CD4-positive, alpha-beta T cell treated with Interleukin-1 beta for 1 hour (primary cell): ENCODE data around the gene ZC3H8.
A peak's percentile ranks its signal among the peaks of the same experiment; 100 is the strongest.
"Not testable (repeated sequence)": the region's sequence is repeated elsewhere in the genome, so short reads cannot be mapped to it uniquely, and the experiment has no call there.

Experiments used
- DNase-seq, 2 donors: peaks; one replicate each; pipeline ENCODE4 v3.0.0-alpha.2; 2020 to 2022

ZC3H8 gene

DNA sequence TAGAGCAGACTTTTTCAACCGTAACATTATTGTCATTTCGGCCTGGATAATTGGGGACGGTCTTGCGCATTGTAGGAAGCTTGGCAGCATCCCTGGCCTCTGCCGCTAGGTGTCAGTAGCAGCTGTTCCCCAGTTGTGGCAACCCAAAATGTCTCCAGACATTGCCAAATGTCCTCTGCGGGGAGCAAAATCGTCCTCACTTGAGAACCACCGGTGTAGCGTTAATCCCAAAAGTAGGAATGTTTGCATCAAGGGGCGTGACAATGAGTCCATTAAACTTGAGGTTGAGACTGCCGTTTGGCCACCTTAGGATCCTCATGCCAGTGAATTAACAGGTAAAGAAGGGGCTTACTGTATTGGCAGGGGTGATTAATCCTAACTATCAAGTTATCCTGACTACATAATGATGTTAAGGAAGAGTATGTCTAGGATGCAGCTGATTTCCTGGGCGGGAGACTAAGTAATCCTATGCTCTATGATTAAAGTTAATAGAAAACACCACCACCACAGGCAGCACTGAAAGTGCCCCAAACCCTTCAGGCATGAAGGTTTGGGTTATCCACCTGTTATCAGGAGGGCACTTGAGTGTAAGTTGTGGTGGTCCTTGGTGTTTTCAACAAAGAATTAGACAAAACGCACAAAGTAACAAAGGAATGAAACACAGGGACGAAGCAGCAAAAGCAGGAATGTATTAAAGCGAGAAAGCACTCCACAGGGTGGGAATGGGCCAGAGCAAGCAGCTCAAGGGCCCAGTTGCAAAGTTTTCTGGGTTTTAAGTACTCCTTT is 4.9 kb upstream of the ZC3H8 start:
- DNase-seq = peak; percentile 82 to 86

DNA sequence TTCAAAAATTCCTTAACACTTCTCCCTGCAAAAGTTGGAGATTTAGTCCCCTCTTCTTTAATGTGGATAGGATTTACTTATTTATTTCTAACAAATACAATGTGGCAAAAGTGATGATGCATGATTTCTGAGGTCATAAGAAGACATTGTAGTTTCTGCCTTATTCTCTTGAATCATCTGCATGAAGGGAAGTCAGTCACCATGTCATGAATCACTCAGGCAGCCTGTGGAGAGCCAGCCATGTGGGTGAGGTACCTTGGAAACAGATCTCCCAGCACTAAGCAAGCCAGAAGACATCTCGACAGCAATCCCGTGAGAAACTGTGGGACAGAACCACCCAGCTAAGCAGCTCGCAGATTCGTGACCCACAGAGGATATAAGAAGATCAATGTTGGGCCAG is 2.7 kb upstream of the ZC3H8 start:
- no peak for DNase-seq

DNA sequence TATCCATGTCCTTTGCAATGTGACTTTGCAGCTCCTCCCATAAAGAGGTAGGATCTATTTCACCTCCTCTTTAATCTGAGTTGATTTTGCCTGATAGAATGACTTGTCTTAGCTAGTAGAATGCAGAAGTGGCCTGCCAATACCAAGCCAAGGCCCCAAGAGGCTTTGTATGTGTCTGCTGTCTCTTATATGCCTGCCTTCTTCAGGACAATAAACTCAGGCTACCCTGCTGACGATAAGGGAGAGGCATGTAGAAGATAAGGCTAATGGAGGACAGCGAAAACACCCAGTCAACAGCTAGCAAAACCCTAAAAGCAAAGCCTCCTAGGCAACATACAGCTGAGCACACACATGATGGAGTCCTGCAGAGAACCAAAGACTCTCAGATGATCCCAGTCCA is 1.8 kb upstream of the ZC3H8 start:
- DNase-seq = no peak

DNA sequence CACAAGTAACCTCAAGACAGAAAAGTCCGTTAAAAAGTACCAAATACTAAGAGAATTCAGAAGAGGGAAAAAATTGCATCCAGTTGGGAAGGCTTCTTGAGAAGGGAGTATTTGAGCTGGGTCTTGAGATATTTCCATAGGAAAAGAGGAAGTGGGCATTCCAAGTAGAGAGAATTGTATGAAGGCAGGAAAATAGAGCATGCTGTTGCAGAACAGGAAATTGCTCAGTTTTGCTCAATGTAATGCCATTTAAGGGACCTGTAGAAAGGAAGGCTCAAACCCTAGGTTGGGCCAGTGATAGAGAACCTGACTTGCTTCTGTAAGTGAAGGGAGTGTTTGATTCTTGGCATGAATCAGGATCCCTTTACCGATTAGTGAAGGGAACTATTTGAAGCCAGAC is 1.0 kb upstream of the ZC3H8 start:
- no peak for DNase-seq

DNA sequence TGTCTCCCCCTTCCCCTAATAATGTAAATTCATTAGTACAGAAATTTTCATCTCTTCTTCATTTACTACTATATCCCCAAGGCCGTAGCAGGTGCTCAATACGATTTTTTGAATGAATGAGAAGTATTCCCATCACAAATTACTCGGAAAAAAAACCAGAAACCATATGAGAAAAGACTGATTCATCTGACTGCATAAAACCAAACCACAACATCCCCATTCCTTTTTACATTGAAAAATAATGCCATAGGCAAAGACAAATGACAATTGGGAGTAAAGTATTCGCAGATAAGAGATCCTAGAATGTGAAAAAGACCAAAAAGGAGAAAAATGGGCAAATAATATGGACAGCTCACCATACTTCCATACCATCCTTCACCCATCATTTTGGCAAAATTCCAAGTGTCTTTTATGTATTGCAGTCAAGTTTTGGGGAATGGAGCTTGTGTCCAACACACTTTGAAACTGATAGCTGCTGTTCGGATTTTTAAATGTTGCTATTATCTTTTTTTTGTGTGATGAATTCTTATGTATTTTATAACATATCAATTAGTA is 1.5 kb downstream of the ZC3H8 start:
- DNase-seq = no peak

DNA sequence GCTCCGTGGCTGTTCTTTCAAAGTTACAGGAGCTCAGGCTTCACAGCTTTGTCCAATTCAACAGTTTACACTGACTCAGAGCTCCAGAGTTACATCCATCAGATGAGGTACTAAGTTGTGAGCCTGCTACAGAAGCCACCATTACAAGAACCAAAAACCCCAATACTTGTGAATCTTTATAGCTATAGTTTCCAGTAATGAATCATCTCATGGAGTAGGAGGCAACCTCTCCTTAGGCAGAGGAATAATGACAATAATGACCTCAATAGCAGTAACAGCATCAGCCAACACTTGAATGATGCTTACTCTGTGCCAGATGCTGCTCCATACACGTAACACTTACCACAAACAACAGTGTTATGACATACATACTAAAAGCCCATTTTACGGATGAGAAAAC is 3.6 kb downstream of the ZC3H8 start:
- DNase-seq = no peak

DNA sequence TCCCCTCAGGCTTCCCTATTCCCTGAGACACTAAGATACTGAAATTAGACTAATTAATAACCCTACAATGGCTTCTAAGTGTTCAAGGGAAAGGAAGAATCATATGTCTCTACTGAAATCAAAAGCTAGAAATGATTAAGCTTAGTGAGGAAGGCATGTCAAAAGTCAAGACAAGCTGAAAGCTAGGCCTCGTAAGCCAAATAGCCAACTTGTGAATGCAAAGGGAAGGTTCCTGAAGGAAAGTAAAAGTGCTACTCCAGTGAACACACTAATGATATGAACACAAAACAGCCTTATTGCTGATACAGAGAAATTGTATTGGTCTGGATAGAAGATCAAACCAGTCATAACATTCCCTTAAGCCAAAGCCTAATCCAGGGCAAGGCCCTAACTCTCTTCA is 10.0 kb downstream of the ZC3H8 start:
- no peak for DNase-seq

DNA sequence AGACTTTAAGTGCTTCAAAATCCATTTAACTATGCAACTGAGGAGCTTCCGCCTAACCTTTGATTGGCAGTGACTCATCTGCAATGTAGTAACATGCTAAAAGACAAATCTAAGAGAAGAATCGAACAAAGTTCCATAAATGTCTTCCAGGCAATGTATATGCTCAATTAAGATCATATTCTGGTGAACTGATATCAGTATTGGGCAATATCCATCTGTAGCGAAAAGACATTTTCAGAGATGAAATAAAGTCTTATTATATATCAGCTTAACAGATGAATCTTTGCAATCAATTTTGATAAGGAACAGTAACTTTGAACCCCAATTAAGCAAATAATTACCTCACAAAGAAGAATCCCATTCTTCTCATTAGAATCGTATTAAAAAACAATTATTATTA is 11.6 kb downstream of the ZC3H8 start:
- no peak for DNase-seq

DNA sequence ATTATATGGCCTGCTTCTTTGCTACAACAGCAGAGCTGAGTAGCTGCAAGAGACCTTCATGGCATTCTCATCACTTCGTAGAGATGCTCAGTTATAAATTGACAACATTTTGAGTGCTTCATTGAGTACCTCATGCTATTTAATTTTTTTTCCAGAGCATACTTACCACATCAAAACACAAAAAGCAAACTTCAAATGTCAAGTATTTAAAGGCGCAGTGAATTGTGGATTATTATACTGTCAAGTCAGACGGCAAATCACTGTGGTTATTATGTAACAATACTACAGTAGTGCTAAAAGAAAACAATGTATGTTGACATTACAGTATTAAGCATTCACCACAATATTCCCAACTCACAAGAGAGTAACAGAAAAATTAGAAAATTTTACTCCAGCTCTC is 12.5 kb downstream of the ZC3H8 start:
- no peak for DNase-seq

DNA sequence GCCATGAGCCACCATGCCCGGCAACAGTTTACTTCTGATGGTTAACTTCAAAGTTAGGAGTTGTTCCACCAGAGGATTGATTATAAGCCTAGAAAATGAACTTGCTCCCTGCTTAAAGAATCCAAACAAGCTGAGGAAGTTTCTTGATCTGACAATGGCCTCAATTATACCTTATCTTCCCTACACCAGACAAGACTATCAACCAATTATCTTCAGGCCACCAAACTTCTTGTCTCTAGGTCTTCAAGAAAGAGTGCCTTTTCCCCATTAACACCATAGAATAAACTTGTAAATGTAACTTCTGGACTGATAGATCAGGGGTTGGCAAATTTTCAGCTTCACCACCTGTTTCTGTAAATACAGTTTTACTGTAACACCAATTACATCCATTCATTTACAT is 15.0 kb downstream of the ZC3H8 start:
- DNase-seq = no peak

DNA sequence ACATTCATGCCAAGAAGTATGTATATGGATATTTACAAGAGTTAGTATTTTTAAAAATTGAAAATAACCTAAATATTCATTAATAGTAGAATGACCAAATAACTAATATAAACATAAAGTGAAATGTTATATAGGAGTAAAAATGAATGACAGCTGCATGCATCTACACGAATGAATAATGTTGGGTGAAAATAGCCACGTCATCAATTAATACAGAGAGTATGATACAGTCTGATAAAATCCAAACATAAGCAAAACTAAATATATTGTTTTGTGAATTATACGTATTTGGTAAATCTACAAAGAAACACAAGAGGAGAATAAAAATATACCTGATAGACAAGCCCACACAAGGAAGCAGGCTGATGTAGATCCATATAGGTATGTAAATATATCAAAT is 24.5 kb downstream of the ZC3H8 start:
- DNase-seq = no peak

DNA sequence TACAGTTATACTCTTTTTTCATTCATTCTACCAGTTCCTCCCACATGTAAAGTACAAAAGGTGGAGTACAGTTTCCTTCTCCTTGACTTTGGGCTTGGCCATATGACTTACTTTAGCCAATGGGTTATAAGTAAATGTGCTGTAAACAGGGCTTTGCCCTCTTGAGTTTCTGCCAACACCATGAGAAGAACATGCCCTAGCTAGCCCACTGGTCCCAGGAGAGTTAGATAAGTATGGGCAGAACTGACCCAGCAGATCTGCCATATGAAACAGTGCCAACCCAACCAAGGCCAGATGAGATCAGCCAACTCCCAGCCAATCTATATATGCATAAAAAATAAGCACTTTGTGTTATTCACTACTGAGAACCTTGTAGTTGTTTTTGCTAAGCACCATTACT is 25.5 kb downstream of the ZC3H8 start:
- DNase-seq = no peak

DNA sequence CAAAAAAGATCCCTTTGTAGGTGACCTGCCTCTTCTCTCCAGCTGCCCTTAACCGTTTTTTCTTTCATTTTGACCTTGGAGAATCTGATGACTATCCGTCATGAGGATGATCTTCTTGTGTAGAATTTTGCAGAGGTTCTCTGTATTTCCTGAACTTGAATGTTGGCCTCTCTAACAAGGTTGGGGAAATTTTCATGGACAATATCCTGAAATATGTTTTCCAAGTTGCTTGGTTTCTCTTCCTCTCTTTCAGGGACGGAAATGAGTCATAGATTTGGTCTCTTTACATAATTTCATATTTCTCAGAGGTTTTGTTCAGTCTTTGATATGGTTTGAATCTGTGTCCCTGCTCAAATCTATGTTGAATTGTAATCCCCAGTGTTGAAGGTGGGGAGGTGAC is 34.0 kb downstream of the ZC3H8 start:
- no peak for DNase-seq

DNA sequence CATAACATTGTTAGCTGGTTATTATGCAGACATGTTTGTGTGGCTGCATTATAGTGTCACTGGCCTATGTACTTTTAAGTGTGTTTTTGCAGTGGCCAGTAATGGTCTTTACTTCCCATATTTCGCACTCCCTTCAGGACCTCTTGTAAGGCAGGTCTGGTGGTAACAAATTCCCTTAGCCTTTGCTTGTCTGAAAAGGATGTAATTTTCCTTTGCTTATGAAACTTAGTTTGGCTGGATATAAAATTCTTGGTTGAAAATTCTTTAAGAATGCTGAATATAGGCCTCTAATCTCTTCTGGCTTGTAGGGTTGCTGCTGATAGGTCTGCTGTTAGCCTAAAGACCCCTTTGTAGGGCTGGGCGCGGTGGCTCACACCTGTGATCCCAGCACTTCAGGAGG is 34.7 kb downstream of the ZC3H8 start:
- no peak for DNase-seq

DNA sequence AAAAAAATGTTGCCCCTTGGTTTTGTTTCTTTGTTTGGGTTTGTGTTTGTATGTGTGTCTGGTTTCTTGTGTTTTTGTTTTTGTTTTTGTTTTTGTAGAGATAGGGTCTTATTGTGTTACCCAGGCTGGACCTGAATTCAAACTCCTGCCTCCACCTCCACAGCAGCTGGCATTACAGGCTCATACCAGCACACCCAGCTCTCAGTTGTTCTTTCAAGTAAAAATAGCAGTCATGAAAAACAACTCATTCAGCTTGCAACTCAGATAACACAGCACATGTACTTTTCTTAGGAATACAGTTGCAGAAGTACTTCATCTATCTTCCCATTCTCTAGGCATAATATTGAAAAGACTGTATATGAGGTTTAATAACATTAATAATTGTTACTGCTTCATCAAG is 37.0 kb downstream of the ZC3H8 start:
- no peak for DNase-seq

DNA sequence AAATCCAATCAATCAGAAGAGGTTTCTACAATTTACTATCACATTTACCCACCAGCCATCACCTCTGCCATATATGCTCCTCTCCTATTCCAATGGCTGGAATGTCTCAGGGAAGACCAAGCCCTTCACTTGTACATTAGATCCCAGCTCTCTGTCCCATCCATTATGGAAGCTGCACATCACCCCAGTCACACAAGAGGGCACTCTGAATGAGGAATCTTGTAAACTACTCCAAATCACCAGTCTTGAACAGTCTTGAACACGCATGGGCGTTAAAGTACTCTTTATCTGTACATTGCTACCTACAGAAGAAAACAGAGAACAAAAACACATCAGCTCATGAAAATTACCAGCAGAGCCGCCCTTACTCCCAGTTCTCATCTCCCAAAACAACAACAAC is 38.7 kb downstream of the ZC3H8 start:
- DNase-seq = no peak

DNA sequence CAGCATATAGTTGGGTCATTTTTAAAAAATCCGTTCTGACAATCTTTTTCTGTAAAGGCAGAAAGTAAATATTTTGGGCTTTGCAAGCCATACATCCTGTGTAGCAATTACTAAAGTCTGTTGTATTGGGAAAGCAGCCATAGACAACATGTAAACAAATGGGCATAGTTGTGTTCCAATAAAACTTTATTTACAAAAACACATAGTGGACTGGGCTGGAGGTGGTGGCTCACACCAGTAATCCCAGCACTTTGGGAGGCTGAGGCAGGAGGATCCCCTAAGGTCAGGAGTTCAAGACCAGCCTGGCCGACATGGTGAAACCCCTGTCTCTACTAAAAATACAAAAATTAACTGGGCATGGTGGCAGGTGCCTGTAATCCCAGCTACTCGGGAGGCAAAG is 46.9 kb downstream of the ZC3H8 start:
- not testable (repeated sequence) for DNase-seq

DNA sequence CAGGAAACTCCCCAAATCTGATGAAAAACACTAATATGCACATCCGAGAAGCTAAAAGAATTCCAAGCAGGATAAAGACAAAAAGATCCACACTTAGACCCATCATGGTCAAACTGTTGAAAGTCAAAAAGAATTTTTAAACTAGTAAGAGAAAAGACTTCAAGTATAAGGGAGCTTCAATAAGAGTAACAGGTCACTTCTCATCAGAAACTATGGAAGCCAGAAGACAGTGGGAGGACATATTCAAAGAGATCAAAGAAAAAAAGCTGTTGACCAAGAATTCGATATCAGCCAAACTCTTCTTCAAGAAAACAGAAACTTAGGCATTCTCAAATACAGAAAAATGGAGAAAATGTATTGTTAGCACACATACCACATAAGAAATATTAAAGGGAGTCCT is 50.4 kb downstream of the ZC3H8 start:
- no peak for DNase-seq

DNA sequence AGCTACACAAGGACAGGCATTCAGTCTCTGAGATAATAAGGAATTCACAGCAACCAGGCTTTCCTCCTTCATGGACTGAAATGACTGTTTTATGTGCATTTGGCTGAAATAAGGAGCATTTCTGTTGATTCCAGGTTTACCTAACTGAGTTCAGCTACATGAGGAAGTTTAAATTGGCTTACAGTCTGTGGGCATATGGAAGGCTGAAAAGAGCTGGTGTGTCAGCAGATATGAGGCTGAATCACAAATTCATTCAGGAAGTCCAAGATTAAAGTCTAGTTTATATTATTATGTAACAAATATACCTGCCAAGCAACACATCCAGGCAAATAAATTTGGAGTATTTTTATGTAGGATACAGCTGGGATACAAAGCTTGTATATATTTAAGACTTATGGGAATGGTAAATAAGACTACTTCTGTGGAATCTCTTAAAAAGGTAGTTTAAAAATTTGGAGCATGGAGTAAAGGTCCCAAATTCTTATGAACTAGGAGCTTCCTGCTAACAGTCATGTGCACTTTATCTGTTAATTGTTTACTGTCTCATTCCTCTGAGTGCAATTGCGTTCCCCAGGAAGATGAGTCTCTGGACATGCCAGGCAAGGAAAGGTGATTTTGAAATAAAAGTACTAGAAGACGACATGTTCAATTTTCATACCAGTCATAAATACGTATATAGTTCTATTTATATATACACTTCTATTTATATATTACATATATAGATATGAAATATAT is 53.0 kb downstream of the ZC3H8 start:
- no peak for DNase-seq

DNA sequence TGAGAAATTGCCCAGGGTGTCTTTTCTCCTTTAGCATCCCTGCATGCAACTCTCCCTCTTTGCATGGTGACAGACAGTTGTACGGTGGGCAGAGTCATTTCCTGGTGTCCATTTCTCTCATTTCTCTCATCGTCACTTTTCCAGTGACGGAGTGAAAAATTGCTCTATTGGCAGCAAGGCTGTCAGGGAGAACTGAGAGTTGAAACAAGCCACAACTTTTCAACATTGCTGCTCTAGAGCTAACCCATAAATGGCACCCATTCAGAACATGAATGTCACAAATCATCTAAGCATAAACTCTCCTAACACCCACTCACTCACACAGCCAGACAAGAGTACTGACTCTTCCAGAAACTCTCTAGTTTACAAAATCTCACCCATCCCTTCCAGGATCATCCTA is 55.7 kb downstream of the ZC3H8 start:
- no peak for DNase-seq

DNA sequence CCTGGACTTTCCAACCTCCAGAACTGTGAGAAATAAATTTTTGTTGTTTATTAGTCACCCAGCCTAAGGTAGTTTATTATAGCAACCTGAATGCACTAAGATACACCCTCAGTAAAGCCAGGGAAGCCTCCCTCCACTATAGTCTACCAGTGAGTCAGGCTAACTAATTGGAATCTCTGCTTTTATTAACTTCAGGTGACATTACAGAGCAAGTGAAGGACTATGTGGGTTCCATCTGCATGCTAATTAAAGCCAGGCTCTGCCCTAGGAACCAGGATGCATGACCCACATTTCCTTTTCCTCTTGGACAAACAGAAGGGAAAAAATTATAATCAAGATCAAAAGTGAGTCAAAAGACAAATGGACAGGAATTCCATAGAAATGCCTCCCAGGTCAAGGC is 56.1 kb downstream of the ZC3H8 start:
- no peak for DNase-seq

DNA sequence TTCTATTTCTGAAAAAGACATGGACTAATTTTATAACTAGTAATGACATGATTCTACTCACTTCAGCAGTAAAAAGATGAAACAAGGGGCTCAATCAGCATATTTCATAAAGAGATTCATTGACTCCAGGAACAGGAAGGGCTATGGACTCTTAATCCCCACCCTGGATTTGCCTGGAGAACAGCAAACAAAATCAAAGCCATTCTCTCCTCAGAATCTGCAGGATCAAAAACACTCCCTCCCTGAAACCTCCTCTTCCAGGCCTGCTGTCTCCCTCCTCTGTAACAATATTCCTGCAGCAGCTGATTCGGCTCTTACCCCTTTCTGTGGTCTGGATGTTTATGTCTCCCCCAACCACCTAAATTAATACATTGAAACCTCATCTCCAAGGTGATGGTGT is 57.0 kb downstream of the ZC3H8 start:
- DNase-seq = no peak

DNA sequence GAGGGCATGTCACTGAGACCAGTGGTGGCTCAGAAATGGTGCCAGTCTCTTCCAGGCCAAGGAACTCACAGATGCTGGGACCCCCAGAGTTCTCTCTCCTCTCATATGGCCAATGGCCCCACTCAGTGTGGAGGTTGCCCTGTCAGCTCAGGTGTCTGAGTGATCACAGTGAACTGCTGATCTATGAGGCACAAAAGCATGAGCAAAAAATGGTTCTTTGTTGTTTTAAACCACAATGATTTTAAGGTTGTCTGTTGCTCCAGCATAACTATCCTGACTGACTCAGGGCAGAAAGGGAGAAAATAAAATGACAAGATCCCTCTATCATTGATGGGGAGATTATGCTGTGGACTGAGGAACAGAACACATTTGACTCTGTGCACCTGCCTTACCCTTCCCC is 58.9 kb downstream of the ZC3H8 start:
- DNase-seq = no peak

DNA sequence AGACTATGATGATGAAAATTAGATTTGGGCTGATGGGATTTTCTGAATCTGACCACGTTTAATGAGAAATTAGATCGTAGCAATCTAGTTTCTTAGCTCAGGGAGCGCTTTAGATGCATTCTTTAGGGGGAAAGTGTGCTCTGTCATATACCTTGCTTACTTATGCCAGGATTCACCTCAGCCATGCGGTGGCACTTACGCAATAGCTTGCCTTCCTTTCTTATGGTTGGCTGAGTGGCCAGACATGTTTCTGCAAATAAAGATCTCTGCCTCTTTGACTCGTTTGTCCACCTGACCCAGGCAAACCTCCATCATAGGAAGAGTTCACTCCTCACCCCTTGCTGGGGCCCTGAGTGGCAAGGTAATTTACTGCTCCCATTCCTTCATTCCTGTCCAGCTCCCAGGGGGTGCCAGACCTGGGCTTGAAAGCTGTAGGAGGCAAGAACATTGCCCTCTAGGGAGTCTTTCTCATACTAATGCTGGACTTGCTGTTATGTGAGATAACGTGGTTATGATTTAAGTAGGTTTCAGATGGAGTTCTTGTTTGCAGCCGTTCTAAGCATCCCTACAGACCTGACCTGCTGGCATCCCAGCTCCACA is 59.6 kb downstream of the ZC3H8 start:
- DNase-seq = no peak
